Stimulated activated CD8-positive, alpha-beta memory T cell treated with anti-CD3 and anti-CD28 coated beads, Interleukin-15, amount 100 ng/mL, for 48 hours (primary cell): ENCODE measurements around the gene BTRC.

ENCODE experiments used
- DNase-seq, 2 donors: peaks; one replicate each; pipeline ENCODE4 v3.0.0-alpha.2; 2020; ENCODE audit warnings: low read depth in 2 of 2

BTRC gene

DNA sequence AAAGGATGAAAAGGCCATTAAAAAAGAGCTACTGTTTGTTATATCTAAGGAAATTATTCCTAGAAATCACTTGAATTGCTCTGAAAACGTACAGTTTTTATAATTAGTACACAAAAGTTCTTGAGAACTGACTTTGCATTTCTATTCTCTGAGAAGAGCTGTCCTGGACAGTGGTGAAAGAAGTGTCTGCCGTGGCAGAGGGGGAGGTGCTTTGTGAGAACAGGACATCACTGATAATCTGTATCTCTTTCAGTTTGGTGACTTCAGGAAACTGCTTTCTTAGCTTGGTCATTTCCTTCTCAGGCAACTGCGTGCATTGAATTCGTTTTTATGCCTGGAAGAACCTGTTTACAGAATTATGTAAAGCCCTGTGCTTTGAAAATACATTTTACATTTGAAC, 182.0 kb downstream of the BTRC start:
- no peak for DNase-seq

DNA sequence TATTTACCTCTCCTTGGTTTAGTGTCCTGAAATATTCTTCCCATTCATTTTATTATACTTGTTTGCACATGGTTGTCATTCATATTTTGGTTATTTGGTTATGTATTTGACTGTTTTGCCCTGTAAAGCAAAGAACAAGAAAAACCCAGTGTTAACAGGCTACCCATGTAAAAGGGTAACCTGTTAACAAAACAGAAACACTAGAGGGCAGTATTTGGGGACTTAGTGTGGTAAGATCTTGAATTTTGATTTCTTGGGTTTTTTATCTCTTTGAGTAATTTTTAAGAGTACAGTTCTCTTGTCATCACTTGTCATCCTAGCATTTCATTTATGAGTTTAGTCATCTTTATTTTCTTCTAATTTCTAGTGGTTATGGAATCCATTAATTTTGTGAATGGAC, 182.8 kb downstream of the BTRC start:
- no peak for DNase-seq

DNA sequence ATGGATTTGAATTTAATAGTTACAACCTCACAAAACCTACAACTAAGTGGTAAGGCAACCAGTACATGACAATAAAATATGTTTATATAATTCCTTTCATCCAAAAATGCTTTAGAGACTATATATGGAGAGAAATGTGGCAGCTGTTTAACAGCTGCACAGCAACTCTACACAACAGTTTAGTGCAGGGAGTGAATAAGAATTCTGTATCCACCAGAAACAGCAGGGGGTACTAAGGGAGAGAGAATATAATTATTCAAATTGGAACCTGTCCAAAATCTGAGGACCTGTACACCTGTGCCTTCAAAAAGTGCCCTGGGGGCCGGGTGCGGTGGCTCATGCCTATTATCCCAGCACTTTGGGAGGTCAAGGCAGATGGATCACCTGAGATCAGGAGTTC, 184.5 kb downstream of the BTRC start:
- DNase-seq = no peak

DNA sequence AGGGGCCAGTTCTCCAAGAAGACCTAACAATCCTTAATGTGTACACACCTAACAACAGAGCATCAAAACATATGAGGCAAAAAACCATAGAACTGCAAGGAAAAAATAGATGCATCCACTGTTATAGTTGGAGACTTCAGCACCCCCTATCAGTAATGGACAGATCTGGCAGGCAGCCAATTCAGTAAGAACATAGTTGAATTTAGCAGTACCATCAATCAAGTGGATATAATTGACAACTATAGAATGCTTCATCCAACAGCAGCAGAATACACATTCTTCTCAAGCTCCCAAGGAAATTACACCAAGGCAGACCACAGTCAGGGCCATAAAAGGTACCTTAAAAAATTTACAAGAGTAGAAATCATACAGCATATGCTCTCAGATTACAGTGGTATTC, 191.9 kb downstream of the BTRC start:
- DNase-seq = no peak

DNA sequence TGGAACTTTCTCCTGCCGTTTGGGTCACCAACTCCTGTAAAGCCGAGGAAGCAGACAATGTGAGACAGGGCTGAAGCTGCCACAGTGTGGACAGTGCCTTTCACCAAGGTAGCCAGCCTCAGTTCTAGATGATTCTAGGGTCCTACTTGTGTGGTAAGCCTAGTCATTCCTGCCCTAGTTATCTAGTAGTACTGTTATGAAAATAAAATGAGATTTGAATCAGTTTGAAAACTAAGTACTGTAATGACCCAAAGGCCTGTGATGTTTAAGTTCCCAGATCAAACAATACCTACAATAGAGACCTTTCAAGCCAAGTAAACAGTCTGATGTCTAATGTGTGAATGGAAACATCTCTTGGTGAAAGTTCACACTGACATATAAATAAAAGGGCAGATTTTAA, 197.0 kb downstream of the BTRC start:
- DNase-seq = no peak

DNA sequence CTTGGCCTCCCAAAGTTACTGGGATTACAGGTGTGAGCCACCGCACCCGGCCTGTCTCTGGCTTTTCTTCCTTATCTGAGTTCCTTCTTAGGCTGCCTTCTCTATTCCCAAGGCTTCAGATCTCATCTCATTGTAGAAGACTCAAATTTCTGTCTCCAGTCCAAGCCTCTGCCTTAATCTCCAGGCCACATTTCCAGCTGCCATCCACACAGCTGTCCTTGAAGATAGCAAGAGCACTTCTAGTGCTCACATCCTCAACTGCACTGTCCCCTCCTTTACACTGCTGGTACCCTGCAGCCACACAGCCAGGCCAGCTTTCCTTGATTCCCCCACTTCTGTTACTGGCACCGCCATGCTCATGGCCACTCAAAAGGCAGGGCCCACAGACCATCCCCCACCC, 198.5 kb downstream of the BTRC start:
- DNase-seq = no peak

DNA sequence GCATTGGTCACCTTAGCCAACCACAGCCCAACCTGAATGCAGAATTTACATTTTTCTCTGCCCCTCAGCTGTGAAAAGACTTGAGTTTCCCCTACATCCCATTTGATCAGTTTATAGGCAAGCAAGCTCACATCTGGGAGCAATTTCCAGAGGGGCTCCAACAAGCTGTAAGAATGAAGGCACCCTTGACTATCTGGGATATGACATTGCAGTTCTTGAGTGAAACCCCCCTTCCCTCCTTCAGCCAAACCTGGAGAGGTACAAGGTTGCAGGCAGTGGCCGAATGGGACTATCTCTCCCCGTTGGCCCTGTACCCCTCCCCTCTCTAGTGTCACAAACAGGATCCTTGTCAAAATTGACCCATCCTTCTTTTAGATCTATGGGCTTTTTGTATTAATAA, 203.6 kb downstream of the BTRC start:
- no peak for DNase-seq

DNA sequence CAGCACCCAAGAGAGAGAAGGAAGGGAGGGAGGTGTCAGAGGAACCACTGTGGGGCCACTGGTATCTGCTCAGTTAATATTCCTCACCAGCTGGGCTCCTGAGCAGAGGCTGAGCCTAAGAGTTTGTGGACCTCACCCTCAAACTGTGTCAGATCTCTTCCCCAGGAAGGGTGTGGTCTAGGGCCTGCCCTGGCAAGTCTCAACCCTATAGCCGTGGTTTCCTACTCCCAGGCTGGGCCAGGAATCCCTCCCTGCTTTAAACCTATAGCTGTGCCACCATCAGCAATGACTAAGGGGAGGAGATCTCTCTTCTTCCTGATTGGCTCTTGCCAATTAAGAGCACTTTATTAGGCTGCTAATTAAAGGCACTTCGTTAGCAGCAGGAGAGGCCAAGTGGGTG, 204.2 kb downstream of the BTRC start:
- DNase-seq = no peak

DNA sequence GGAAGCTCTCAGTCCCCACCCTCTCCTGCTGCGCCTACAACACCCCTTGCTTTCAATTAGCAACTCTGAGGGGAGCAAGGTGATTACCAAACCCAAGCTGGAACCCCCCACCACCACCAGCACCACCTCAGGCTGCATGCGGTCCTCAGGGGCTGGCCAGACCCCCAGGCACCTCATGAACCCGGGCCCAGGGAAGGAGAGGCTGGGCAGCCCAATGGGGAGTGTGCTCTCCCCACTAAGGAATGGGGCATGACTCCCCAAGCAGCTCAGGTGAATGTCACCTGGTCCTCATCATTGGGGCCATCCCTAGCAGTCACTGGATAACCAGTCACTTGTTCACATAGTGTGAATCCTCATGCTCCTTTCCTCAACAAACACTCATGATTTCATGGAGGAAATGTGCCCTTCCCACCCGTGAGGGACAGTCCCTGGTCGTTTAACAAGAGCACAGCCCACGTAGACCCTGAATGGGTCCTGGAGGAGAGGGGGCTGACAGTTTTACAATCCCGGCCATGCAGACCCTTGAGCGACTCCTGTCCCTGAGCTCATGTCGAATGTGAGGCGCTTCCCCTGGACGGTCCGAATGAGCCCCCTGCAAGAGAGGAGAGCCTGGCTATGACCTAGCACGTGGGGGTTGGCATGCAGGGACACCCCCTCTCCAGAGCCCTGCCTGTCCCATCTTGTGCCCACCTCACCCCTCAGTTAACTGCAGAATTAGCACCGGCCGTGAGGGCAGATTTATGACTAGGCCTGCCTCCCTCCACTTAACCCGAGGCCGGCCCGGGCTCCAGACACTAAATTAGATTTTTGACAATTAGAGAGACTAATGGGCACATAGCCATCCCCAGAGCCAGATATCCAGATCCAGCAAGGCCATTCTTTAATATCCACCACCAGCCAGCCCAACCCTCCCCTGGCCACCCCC, 205.0 kb downstream of the BTRC start:
- DNase-seq = no peak

DNA sequence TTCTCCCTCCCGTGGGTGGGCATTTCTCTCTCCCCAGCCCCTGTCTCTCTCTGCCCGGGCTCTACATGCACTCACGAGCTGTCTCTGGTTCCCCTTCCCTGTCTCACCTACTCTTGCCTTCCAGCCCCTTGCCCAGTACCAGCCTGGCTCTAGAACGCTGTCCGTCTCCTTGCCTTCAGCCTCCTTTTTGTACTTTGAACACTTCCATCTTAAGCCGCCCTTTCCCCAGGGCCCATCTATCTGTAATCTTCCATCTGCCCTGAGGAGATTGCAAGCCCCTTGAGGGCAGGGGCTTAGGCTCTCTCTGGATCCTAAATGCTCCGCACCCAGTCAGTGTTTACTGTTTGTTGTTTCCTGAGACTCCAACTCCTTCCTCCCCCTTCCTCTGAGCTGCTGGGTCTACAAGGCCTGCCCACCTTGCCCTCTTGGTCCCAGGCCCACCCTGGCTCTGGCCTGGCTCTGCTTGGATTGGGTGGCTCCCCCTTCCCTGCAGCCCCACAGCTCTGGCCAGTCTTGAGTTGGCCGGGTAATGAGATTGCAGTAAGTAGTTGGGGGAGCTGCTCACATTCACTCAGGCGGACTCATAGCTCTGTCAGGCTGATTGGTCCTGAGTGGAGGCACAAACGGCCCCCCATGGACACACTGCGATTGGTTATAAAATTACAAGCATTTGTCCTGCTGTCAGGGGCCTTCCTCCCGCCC, 205.8 kb downstream of the BTRC start:
- DNase-seq = no peak

DNA sequence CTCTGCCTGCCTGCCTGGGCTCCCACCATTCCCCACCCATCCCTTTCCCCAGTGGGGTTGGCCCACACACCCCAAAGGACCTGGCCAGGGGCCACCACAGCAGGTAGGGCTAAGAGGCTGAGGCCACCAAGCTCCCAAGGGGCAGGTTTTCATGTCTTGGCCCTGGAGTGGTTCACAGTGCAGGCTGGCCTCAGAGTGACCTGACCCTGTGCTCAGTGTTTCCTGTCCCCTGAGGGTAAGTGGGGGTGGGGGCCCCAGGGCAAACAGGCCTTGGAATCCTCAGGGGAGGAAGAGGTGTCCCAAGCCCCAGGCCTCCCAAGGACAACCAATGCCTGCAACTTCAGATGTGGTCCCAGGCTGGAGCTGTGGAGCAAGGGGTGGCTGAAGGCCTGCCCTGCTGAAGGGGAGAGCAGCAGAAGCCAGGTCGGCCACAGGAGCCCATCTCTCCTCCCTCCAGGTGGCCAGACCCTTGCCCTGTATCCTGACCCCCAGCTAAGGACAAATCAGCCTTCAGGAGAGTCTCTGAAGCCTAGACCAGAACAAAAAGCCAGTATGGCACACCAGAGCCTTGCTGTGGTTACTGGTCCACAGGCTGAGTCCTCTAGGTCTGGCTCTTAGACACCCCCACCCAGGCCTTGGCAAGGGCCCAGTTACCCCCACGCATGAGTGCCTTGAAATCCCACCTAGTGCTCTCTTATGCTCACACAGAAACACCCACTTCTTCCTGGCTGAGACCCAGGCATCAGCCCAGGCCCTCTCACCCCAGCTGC, 206.5 kb downstream of the BTRC start:
- DNase-seq = no peak

DNA sequence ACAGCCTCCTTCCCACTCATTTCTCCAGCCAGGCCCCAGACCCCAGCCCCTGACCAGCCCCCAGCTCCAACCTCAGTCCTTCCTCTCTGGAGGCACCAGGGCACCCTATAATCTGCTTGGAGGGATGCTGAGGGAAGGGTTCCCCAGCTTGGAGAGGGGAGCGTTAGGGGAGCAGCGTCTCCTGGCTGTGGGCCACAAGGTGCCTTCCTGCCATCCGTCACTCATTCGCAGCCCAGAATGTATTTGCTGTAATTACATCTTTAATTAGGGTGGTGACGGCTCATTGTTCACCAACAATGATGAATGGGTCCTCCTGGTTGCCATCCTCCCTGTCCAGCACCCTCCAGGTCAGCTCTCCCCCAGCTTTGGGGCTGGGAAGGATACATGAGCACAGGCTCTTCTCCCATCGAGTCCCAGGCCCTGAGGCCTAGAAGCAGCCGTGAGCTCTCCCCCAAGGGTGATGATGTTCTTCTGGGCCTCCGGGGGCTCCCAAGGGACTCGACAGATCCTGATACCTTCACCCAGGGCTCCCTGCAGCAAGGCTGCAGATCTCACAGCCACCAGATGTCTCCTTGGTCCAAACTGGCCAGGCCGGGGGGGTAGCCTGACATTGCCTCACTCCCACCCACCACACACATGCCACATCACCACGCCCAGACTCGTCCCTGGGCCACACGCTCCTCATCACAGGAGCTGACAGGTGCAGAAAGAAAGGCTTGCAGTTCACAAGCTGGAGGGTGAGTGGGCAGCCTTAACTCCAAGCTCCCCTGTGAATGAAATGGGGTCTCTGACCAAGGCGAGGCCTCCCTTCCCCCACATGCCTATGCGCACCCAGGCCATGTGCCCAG, 207.3 kb downstream of the BTRC start:
- DNase-seq = no peak

DNA sequence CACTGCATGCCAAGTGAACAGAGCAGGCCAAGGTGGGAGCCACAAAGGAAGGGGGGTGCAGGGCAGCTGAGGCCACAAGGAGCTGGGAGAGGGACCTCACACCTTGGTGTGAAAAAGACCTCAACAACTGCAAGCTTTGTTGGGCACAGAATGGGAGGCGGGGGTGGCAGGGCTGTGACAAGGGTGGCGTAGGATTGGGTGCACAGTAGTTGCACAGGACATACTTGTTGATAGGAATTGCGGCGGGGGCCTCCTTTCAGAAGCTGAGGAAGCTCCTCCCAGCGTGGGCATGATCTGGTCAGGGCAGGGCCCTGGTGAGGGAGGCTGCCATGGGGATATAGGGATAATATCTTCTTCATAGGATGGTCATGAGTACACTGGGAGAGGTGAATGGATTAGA, 208.3 kb downstream of the BTRC start:
- DNase-seq = no peak

DNA sequence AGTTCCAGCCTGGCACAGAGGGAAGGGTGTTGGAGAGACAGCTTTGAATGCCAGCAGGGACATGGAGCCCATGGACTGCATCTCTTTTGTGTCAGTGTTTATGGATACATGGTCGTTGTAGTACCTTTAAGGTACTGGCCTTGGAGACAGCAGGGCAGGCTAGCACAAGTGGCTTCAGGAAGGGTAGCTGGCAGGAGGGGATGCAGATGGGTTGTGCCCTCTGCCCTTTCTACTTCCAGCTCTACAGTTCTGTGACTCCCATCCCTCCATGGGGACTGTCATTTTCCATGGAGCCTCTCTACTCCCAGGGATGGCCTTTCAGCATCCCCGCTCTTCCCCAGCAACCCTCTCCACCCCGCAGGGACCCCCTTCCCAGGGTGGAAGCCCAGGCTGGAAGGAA, 209.0 kb downstream of the BTRC start:
- DNase-seq = no peak

DNA sequence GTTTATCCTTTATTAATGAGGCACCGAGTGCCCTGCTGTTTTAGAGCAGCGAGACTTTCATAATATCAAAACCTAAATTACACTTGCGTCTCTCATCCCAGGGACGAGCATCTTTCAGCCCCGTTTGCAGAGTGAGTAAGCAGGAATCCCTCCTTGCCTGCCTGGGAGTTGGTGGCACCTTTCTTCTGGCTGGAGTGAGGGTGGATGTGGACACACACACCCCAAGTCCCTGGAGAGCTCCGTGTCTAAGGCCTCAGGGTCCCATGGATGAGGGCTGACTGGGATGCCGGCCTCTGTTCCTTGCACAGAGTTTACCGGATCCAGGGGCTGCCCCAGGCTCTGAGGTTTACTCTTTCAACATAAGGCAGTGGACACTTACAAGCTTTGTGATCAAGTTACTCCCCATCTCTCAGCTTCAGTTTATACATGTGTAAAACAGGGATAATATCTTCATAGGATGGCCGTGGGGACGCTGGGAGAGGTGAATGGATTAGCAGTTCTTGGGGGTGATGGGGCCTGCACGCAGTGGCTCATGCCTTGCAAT, 209.6 kb downstream of the BTRC start:
- DNase-seq = no peak

DNA sequence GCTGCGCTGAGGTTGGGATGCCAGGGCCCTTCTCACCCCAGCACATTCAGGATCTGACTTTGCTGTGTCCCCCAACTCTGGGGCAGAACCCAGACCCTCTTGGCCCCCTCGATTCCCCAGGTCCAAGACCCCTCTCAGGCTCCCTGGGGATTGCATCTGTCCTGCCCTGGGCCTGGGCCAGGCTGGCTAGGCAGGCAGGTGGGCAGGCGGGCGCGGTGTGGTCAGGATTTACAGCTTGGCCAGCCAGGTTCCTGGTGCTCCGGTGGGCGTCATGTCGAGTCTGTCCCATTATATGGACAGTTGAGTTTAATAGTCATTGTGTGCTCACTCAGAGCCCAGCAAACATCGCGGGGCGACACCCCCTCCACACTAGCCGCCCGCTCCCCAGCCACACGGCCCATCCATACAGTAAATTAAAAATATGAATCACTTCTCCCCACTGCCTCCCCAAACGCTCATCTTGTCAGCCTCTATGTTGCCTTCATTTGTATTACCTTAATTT, 210.6 kb downstream of the BTRC start:
- DNase-seq = no peak

DNA sequence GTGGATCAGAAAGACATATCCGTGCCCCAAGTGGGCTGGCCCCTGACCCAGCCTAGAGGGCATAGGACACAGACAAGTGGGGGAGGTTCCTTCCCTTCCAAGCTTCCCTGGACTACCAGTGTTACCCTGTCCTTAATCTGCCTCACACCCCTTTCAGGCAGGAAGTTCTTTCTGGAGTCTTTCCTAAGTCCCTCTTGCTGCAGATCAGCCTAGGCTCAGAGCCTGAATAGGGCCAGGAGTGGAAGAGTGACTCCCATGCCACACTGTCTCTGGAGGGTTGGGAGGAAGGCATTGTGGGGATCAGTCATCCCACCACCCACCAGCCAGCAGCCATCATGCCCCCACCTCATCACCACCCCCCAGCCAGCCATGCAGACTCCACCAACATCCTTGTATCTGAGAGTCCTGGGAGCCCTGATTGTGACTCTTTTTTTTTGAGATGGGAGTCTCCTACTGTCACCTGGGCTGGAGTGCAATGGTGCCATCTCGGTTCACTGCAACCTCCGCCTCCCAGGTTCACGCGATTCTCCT, 211.5 kb downstream of the BTRC start:
- DNase-seq = no peak

DNA sequence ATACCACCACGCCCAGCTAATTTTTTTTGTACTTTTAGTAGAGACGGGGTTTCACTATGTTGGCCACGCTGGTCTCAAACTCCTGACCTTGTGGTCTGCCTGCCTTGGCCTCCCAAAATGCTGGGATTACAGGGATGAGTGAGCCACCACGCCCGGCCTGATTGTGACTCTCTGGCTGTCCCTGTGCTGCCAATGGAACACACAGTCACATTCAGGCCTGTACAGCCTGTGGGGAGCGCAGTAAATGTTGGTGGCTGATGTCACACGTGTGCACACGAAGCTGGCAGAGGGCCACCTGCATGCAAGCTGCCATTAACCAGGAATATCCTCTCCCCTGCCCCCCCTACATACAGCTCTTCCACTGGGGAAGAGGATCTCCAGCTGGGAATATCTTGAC, 212.0 kb downstream of the BTRC start:
- DNase-seq = no peak

DNA sequence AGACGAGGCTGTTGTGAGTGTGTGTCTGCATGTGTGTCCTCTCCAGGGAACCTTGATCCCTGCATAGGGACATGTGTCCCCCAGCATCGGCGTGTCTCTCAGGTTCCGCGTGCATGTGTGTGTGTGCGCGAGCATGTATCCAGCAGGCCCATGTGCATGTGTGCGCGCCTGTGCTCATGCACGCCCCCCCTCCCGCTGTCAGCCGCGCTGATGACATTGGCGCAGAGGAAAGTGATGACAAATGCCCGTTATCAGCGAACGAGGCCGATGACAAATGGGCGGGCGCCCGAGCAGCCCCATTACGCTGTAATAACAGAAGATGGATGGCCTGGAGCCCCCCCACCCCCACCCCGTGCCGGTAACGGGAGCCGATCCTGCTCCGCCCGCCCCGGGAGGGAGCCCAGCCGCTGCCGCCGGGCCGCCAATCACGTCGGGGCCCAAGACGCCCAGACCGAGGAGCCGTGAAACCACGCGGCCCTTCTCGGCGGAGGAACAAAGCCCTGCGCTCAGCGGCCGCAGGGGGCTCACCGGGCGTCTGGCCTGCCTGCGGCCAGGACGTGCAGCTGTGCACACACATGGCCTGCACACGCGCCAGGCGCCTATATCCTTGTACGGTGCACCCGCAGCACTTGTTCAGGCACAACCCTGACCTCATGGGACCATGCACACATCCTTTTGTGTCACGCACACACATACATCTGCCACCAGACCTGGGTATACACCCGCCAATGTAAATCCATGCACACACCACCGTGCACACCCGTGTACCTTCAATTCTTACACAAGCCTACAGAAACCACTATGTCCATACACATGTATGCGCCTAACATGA, 212.6 kb downstream of the BTRC start:
- DNase-seq = no peak
